Stromal cell of bone marrow (primary cell): Measurements from ENCODE around the gene NKAIN4.

Source experiments
- DNase-seq: peaks from one replicate; pipeline ENCODE4 v3.0.0-alpha.2; 2012; ENCODE audit warnings: low read depth

The NKAIN4 gene

GRCh38 chr20:63190828-63191227 lies 63.4 kb downstream of the NKAIN4 start:
- DNase-seq: no peak
